HL-60 (cell line): ENCODE results near the gene MAPK6.

Source experiments
- GABPA ChIP-seq: IDR thresholded peaks from 2 replicates; pipeline ENCODE4 v1.6.1; 2012; ENCODE audit warnings: low read depth
- POLR2AphosphoS5 ChIP-seq: IDR thresholded peaks from 2 replicates; pipeline ENCODE4 v1.6.1; 2012; ENCODE audit warnings: low read depth
- SPI1 ChIP-seq: IDR thresholded peaks from 2 replicates; pipeline ENCODE4 v1.6.1; 2012; ENCODE audit warnings: low read depth, mild to moderate bottlenecking, borderline replicate concordance
- TF ChIP-seq, protein P1 (sequence below): IDR thresholded peaks from one replicate; pipeline ENCODE4 v1.5.1; 2011; ENCODE audit warnings: low read length, control low read depth, inconsistent platforms; ENCODE audit not compliant: insufficient read depth
- TF ChIP-seq, protein P2 (sequence below): IDR thresholded peaks from 2 replicates; pipeline ENCODE4 v1.6.1; 2012; ENCODE audit warnings: low read depth; ENCODE audit not compliant: insufficient replicate concordance

DNA sequence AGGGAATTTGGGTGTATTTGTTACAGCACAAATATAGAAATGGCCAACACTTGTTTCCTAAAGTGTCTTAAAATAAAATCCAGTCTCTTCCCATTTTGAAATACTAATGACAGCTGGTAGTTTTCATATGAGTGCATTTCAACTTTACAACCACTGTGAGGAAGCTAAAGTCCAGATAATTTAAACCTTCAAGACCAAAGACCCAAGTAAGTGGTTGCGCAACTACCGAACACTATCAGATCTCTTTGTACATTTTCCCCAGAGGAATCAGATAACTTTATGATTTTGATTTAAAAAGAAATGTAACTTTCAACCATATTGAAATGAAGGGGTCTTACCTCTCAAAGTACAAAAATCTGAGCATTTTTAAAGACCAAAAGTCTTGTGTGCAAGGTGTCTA, 79.3 kb downstream of the MAPK6 start:
- TF ChIP-seq, protein P1, sequence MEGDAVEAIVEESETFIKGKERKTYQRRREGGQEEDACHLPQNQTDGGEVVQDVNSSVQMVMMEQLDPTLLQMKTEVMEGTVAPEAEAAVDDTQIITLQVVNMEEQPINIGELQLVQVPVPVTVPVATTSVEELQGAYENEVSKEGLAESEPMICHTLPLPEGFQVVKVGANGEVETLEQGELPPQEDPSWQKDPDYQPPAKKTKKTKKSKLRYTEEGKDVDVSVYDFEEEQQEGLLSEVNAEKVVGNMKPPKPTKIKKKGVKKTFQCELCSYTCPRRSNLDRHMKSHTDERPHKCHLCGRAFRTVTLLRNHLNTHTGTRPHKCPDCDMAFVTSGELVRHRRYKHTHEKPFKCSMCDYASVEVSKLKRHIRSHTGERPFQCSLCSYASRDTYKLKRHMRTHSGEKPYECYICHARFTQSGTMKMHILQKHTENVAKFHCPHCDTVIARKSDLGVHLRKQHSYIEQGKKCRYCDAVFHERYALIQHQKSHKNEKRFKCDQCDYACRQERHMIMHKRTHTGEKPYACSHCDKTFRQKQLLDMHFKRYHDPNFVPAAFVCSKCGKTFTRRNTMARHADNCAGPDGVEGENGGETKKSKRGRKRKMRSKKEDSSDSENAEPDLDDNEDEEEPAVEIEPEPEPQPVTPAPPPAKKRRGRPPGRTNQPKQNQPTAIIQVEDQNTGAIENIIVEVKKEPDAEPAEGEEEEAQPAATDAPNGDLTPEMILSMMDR, result no peak
- TF ChIP-seq POLR2AphosphoS5 (no peak), GABPA (no peak), SPI1 (no peak)
- TF ChIP-seq, protein P2, sequence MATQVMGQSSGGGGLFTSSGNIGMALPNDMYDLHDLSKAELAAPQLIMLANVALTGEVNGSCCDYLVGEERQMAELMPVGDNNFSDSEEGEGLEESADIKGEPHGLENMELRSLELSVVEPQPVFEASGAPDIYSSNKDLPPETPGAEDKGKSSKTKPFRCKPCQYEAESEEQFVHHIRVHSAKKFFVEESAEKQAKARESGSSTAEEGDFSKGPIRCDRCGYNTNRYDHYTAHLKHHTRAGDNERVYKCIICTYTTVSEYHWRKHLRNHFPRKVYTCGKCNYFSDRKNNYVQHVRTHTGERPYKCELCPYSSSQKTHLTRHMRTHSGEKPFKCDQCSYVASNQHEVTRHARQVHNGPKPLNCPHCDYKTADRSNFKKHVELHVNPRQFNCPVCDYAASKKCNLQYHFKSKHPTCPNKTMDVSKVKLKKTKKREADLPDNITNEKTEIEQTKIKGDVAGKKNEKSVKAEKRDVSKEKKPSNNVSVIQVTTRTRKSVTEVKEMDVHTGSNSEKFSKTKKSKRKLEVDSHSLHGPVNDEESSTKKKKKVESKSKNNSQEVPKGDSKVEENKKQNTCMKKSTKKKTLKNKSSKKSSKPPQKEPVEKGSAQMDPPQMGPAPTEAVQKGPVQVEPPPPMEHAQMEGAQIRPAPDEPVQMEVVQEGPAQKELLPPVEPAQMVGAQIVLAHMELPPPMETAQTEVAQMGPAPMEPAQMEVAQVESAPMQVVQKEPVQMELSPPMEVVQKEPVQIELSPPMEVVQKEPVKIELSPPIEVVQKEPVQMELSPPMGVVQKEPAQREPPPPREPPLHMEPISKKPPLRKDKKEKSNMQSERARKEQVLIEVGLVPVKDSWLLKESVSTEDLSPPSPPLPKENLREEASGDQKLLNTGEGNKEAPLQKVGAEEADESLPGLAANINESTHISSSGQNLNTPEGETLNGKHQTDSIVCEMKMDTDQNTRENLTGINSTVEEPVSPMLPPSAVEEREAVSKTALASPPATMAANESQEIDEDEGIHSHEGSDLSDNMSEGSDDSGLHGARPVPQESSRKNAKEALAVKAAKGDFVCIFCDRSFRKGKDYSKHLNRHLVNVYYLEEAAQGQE, result no peak
